Measurements from ENCODE around the gene NKAP. TPM values are rescaled to one million over a fixed set of nuclear protein-coding genes. Genes with fewer than 3 reads are reported as not detected.
"Not testable (repeated sequence)": the region's sequence is repeated elsewhere in the genome, so short reads cannot be mapped to it uniquely, and the experiment has no call there.

The NKAP gene
- total RNA-seq, 1 experiment from 2014 or later: 17.3 TPM

DNA sequence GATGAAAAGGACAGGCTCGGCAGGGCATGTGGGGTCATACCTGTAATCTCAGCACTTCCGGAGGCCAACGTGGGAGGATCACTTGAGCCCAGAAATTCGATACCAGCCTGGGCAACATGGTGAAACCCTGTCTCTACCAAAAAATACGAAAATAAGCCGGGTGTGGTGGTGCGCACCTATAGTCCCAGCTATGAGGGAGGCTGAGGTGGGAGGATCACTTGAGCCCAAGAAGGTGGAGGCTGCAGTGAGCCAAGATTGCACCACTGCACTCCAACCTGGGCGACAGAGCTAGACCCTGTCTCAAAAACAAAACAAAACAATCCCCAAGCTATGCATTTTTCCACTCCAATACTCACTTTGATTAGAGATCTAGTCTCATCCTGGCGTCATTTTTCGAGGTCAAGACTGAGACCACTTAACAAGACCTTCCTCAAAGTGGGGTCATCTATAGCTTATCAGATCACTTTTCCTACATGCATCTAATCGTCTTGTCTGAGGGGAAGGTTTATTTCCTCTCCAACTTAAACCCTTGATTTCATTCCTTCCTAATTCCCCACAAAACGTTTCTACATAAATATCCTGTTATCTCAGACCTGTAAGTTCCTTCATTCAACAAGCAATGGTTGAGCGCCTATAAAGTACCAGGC is 1.3 kb downstream of the NKAP start:
- DNase-seq (ENCODE audit: extremely low read depth, low read depth): no peak

DNA sequence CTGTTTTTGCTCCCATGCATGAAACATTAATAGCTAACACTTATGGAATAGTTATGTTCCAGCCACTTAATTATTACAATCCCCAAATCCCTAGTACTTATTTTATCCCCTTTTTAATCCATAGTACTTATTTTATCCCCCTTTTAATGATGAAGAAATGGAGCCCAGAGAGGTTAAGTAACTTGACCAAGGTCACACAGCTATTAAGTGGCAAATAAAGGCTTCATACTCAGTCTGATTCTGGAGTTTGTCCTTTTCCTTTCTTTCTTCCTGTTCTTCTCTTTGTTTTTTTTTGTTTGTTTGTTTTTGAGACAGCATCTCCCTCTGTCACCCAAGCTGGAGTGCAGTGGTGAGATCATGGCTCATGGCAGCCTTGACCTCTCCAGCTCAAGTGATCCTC is 2.2 kb downstream of the NKAP start:
- no peak for DNase-seq (ENCODE audit: extremely low read depth, low read depth)

DNA sequence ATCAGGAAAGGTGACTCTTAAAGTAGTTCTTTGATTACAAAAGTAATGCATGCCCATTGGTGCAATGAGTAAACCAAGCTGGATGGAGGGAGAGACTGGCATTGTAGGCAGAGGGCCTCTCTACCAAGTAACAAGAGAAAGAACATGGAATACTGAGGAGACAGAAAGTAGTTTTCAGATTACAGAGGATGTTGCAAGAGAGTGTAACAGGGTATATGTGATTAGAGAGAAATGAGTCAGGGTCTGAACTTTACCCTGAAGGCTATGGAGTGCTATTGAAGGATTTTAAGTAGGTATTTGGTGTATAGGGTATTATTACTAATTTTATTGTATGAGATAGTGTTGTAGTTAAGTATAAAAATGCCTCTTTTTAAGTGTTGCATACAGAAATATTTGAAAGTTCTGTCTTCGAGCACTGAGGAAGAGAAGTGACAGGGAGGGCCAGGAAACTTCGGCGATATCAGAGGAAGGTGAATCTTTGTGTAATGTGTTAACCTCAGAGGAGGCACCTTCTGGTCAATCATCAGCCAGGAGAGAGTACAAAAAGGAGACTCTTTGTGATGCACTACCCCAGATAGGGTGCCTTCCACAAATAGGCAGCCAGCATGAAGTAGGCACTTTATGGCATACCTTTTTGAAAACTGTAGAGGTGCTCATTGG is 8.2 kb downstream of the NKAP start:
- DNase-seq (ENCODE audit: extremely low read depth, low read depth): no peak

DNA sequence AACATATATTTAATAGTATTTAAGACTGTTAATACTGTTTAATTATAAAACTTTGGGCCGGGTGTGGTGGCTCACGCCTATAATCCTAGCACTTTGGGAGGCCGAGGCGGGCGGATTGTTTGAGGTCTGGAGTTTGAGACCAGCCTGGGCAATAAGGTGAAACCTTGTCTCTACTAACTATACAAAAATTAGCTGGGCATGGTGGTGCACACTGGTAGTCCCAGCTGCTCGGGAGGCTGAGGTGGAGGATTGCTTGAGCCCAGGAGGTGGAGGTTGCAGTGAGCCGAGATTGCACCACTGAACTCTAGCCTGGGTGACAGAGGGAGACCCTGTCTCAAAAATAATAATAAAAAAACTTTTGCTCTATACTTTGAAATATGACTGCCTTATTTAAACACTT is 21.2 kb downstream of the NKAP start:
- not testable (repeated sequence) for DNase-seq (ENCODE audit: extremely low read depth, low read depth)

DNA sequence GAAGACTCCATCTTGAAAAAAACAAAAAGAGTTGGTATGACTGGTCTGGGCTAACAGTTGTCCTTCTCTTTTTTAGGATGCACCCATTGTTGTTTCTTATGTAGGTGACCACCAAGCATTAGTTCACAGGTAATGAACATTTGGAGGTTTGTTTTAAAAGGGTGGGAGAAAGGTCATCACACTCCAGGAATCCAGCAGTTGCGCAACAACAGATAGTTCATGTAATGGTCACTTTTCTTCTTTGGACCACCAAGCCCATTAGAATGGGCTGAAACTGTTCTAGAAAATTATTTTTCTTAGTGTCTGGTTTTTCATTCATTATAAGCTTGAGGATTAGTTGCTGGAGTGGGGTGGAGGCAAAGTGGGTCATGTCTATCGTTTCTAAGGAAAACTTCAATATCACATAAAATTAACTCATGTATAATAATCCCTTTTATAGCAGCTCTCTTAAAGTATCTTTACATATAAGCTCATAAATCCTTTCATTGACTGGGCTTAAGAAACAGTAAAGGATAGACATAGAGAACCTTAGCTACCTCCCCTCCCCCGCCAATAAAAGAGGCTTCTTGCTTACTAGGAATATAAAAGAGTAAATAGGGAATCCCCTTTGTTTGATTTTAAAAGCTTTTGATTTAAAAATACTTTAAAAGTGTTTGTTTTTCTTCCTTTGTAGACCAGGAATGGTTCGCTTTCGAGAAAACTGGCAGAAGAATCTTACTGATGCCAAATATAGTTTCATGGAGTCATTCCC is 23.5 kb downstream of the NKAP start:
- DNase-seq (ENCODE audit: extremely low read depth, low read depth): no peak

DNA sequence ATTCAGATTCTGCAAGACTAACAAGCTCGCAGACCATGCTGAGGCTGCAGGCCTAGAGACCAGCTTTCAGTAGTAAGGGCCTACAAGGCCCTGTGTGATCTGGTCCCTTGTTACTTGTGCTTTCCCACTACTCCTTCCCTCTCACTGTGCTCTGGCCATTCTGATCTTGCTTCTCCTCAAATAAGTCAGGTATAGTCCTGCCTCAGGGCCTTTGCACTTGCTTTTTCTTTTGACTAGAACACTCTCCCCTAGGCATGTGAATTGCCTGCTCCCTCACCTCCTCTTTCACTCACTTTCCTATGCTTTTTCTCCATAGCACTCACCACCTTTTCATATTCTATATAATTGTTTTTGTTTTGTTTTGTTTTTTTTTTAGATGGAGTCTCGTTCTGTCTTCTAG is 25.7 kb downstream of the NKAP start:
- DNase-seq (ENCODE audit: extremely low read depth, low read depth): no peak

DNA sequence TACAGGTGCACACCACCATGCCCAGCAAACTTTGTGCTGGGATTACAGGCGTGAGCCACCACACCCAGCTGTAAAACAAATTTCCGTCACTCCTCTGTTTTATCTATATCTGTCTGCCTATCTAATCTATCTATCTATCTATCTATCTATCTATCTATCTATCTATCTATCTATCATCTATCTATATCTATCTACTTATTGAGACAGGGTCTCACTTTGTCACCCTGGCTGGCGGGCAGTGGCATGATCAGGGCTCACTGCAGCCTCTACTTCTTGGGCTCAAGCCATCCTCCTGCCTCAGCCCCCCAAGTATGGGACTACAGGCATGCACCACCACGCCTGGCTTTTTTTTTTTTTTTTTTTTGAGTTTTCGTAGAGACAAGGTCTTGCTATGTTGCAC is 27.2 kb downstream of the NKAP start:
- no peak for DNase-seq (ENCODE audit: extremely low read depth, low read depth)

DNA sequence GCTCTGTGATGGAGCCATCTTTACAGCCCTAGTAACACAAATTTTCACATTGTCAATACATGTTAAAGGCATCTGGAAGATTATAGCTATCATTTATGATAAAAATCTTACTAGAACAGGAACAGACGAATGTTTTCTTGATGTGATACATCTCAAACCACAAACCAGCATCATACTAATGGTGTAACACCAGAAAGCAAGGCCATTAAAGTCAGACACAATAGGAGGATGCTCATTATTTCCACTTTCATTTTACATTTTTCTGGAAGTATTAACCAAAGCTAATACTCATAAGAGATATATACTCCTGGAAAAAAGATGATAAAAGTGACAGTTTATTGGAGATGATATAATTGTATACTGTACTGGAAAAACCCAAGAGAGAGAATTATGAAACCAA is 42.6 kb downstream of the NKAP start:
- DNase-seq (ENCODE audit: extremely low read depth, low read depth): no peak

DNA sequence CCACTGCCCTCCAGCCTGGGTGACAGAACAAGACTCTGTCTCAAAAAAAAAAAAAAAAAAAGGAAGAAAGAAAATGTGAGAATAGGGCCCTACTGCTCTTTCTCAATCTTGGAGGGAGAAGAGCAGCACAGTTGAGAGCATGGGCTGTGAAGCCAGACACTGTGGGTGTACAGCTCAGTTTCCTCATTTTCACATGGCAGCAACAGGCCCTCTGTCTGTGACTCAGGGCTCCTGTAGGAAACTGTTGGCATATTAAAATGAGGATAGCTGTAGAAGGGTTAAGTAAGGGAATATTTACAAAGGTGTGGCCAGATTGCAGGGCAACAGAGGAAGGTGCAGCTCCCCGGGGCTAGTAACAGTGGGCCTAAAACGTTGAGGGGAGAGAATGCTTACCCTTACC is 44.4 kb downstream of the NKAP start:
- no peak for DNase-seq (ENCODE audit: extremely low read depth, low read depth)

DNA sequence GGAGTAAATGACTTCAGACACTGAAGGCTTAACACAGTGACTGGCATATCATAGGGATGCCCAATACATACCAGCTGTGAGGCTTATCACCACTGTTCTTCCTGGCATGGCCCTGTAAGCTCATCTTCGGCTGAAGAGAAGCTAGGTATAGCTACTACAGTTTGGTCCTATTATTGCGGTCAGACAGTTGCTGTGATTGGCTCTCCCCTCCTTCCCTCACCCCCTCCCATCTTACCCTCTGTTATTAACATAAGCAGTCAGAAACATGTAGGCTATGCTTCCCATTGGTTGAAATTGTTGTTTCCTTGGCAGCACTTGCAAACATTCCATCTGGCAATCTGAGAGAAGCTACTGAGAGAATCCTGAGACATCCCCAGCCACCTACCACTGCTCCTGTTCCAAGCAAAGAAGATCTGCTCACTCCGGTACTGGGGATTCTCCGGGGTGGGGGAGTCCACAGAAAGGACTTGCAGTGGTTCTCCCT is 47.7 kb downstream of the NKAP start, which contains the start of gene AKAP14:
Gene AKAP14, plus strand, starts transcription at position 51 of the 484 bp plus-strand sequence. CDS start 7,331 bp downstream, outside the sequence.
- DNase-seq (ENCODE audit: extremely low read depth, low read depth): no peak

DNA sequence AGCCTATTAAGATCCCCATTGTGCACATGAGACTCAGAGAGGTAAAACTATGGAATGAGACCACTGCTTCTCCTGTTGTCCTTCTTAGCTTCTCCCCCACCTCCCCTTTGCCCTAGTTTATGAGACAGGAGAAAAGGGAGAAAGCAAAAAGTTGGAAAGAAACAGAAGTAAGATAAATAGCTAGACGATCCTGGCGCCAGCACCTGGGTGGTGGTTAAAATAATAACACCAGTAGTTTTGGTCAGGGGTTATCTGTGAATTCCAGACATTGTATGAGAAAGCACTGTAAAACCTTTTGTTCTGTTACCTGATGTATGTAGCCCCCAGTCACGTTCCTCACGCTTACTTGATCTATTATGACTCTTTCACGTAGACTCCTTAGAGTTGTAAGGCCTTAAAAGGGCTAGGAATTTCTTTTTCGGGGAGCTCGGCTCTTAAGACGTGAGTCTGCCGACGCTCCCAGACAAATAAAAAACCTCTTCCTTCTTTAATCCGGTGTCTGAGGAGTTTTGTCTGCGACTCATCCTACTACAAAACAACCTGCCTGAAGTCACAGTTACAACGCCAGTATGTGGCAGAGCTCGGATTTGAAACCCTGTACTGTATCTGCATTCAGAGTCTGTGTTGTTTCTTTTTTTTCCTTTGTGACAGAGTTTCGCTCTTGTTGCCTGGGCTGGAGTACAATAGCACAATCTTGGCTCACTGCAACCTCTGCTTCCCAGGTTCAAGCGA is 51.4 kb downstream of the NKAP start:
- not testable (repeated sequence) for DNase-seq (ENCODE audit: extremely low read depth, low read depth)

DNA sequence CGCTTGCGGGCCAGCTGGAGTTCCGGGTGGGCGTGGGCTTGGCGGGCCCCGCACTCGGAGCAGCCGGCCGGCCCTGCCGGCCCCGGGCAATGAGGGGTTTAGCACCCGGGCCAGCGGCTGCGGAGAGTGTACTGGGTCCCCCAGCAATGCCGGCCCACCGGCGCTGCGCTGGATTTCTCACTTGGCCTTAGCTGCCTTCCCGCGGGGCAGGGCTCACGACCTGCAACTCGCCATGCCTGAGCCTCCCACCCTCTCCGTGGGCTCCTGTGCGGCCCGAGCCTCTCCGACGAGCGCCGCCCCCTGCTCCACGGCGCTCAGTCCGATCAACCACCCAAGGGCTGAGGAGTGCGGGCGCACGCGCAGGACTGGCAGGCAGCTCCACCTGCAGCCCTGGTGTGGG is 52.9 kb downstream of the NKAP start:
- not testable (repeated sequence) for DNase-seq (ENCODE audit: extremely low read depth, low read depth)

DNA sequence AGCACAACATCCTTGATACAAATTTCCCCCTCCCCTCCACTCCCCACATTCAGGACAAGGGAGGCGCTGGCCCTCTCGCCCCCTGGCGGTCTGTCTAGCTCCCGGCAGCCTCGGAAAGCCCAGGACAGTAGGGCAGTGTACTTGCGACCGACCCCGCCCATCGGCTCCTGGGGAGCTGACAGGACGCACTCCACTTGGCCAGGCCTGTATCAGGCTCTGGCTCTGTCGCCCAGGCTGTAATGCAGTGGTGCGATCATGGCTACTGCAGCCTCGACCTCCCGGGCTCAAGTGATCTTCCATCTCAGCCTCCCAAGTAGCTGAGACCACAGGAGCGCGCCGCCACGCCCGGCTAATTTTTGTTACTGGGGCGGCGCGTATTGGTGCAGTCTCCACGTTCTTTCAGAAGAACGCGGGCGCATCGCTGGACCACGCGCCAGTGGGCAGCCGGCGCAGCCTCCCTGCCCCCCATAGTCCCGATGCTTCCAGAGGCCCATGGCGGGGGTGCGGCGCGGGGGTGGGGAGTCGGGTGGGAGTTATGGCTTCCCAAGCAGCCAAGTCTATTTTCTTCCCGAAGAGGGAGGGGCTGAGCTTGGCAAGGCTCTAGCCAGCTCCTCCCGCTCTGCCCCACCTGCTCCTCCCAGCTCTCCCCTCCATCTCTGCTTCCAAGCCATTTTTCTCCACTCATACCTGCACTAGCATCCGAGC is 55.7 kb downstream of the NKAP start:
- peak; percentile 64 for DNase-seq (ENCODE audit: extremely low read depth, low read depth)

DNA sequence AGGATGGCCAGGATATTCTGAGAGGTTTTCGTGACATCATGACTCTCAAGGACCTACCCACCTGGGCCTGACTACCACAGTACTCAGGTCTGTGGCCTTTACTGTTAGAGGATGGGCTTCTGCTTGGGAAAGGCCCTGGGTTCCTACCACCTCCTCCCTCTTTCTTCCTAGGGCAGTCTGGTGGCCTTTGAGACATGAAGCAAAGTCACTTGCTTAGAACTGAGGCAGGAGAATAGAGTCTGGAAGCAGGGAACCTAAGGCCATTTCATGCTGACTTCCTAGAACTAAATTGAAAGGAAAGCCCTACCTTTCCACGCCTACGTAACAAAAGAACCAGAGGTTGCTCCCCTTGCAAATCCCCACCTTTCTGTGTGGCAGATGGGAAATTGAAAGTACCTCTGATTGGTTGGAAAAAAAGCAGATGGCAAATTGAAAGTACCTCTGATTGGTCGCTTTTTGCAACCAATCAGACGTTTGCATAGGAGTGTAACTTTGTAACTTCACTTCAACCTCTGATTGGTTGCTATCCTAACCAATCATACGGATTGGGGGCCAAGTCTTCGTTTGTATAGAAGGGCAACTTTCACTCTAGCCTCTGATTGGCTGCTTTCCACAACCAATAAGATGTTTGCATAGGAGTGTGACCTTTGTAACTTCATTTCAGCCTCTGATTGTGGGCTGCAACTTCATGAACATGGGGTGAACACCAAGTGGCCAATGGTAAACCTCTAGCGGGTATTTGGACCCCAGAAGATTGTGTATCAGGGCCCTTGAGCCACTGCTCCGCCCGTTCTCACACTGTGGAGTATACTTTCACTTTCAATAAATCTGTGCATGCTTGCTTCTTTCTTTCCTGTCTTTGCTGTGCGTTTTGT is 57.8 kb downstream of the NKAP start:
- peak; percentile 68 for DNase-seq (ENCODE audit: extremely low read depth, low read depth)

DNA sequence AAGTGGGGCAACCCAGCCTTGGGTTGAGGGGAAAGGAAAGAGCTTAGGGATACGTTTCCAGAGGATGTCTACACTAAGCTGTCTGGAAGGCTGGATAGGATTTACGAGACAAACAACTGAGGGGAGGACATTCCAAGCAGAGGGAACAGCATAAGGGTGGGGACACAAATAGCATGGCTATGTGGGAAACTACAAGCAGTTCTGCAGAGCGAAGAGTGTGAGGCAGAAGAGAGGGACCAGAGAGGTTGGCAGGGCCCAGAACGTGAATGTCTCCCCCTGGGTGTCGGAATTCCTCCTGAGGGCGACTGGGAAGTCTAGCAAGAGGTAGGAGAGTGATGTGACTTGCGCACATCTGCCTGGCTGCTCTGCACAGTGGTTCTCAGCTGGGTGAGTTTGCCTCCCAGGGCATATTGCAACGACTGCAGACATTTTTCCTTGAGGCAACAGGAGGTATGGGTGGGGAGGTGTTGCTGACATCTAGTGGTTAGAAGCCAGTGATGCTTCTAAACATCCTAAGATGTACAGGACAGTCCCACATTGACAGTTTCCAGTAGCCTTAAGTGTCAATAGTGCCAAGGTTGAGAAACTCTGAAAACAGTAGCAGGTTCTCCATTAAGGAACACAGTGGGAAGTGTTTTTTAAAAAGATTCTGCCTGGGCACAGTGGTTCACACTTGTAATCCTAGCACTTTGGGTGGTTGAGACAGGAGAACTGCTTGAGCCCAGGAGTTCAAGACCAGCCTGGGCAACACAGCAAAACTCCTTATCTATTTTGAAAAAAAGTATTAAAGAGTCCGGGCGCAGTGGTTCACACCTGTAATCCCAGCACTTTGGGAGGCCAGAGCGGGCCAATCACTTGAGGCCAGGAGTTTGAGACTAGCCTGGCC is 62.8 kb downstream of the NKAP start:
- DNase-seq (ENCODE audit: extremely low read depth, low read depth): peak; percentile 58

DNA sequence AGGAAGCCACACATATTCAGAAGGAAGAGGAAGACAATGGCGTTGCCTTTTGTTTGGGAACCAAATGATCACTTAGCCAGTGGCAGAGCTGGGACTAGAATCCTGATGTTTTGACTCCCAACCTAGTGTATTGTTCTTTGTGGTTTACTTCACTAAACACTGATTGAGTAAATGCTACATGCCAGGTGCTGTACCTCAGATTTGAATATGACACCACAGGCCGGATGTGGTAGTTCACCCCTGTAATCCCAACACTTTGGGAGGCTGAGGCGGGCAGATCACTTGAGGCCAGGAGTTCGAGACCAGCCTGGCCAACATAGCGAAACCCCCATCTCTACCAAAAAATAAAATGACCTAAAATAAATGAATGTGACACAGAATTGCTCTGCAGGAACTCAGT is 63.5 kb downstream of the NKAP start:
- no peak for DNase-seq (ENCODE audit: extremely low read depth, low read depth)

DNA sequence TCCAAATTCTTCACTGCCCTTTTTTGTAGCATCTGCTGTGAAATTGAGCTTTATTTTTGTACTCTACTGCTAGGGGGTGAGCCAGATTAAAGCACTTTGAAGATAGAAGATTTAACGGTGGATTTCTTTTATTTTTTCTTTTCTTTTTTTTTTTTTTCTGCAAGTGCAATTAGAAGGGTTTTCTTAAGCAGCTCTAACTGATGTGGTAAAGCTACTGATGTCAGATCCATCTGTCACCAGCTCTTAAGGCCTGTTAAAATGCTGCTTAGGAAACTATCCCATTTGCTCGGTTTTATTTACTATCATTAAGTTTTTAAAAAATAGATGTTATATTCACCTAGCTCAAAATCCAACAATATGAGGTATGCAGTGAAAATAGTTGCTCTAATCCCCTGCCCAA is 64.8 kb downstream of the NKAP start:
- no peak for DNase-seq (ENCODE audit: extremely low read depth, low read depth)
